NCI-H2107 (cell line): Measurements from ENCODE around the gene TERB1.
"Not testable (repeated sequence)": the region's sequence is repeated elsewhere in the genome, so short reads cannot be mapped to it uniquely, and the experiment has no call there.

Experiments used
- DNase-seq: peaks from one replicate; lab custom pipeline; 2025; lab: John Stamatoyannopoulos, UW

TERB1 gene

GRCh38 chr16:66830422-66831404 is 29.3 kb upstream of the TERB1 start, which contains the start of gene NAE1:
Gene NAE1, minus strand, starts transcription at chr16:66830976. Its CDS starts 77 bp downstream, at chr16:66830899.
- DNase-seq = peak; percentile 74

- DNase-seq = no peak
Measured at GRCh38 chr16:66824006-66824405, 22.6 kb upstream of the TERB1 start.

DNA sequence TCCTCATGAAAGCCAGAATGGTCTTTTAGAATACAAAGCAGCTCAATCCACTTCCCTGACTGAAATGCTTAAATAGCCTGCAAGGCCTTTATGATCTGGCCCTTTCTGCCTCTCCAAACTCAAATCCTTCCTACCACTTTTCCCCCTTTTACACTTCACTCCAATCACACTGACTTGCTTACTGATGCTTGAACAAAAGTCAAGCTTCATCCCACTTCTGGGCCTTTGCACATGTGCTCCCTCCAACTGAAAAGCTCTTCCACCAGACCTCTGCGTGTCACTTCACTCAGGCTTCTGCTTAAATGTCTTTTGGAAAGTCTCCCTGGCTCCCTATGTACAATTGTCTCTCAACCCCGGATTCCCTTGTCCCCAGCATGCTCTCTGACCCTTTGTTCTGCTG is 13.3 kb upstream of the TERB1 start:
- DNase-seq = no peak

DNA sequence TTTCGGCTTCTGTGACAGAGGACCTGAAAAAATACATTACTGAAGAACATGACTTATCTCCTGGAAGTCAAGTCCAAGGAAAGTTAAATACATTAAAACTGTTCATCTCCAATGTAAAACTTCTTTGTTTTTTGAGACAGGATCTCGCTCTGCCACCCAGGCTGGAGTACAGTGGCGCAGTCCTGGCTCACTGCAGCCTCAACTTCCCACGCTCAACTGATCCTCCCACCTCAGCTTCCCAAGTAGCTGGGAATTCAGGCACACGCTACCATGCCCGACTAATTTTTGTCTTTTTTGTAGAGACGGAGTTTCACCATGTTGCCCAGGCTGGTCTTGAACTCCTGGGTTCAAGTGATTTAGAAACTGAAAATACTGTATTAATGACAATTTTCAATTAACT is 9.7 kb upstream of the TERB1 start:
- DNase-seq = no peak

GRCh38 chr16:66810391-66810790 is 9.0 kb upstream of the TERB1 start:
- DNase-seq = no peak

- DNase-seq = no peak
Measured at GRCh38 chr16:66809765-66810164, 8.4 kb upstream of the TERB1 start.

DNA sequence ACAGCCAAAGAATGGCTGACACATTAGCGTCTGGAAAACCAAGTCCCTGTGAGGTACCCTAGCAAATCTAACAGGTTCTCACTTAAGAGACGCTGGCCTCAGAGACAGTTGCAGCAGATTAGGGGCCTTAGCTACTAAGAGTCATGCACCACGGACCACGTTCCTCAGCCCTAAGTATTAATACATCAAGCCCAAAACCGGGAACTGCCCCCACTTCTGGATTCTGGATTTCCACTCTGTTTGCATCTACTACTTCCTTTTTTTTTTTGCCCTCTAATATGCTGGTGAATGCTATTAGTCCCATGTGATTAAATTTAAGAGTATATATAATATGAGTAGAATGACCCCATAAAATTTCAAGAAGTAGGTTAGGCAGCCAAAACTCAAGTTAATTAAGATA is 775 bp upstream of the TERB1 start:
- no peak for DNase-seq

GRCh38 chr16:66800856-66801255 is 528 bp downstream of the TERB1 start:
- no peak for DNase-seq

- DNase-seq = no peak
Measured at GRCh38 chr16:66798161-66798560, 3.2 kb downstream of the TERB1 start.

- not testable (repeated sequence) for DNase-seq
Measured at GRCh38 chr16:66793984-66794383, 7.4 kb downstream of the TERB1 start.

- DNase-seq = no peak
Measured at GRCh38 chr16:66790130-66790733, 11.2 kb downstream of the TERB1 start.

DNA sequence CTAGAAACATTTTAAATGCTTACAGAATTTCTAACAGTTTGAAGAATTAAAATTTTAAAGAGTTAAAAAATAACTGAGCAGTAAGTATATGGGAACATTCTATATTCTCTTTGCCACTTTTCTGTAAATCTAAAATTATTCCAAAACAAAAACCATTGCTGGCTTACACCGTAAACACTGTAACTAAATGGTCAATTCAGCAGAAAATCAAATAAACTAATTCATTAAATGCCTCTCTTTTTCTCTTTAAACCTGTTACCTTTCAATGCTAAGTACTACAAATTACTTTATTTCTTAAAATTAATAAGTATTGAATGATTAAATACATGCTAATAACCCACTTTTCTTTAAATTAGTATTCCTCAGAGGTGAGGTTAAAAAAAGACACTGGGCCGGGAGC is 14.0 kb downstream of the TERB1 start:
- DNase-seq = no peak

GRCh38 chr16:66786551-66786950 is 14.8 kb downstream of the TERB1 start:
- DNase-seq = no peak

DNA sequence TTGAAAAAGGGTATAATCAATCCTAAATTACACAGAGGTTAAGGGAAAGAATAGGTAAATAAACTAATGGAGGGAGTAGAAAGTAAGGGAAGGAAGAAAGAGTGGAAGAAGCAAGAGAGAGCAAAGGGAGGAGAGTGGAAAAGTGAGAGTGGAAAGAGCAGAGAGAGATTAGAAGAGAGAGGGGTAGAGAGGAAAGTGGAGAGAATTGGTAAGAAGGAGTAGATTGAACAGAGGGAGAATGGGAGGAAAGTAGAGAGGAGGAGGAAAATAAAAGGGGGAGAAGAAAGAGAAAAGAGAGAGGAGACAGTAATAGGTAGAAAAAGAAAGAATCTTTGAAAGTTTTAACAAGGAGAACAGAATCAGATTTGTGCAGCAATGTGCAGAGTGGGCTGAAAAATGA is 24.9 kb downstream of the TERB1 start:
- DNase-seq = no peak

GRCh38 chr16:66774981-66775380 is 26.4 kb downstream of the TERB1 start:
- DNase-seq = no peak

DNA sequence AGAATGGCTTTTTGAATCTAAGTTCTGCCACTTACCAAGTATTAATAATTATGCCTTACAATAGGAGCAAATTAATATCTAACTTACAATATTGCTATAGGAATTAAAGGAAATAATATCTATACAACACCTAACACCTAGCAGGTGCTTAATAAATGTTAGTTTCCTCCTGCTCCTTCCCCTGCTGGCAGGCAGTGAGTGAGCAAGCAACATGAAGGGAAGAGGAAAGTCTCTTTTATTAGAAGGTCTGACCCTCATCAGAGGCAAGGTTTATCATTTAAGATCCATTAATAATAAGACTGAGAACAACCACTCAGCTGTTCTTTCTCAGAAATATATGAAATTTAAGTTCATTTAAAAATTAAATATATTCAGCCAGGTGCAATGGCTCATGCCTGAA is 43.3 kb downstream of the TERB1 start:
- DNase-seq = no peak

DNA sequence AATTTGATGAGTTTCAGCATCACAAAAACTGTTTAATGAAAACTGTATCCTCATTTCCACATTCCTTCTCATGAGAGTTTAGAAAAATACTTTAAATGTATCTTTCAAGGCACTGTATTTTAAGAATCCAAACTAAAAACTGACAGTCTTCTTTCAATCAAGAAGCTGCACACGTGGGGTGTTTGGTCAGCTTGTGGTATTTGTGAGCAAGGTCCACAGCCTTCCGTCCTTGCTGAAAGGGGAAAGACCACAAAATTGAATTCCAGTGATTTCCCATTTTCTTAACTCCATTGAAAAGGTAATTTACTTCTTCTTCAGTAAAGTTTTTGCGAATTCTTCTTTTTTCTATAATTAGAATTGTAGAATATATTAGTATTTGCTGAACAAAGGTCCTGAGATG is 46.6 kb downstream of the TERB1 start:
- DNase-seq = no peak

GRCh38 chr16:66754211-66754610 is 47.2 kb downstream of the TERB1 start:
- no peak for DNase-seq

DNA sequence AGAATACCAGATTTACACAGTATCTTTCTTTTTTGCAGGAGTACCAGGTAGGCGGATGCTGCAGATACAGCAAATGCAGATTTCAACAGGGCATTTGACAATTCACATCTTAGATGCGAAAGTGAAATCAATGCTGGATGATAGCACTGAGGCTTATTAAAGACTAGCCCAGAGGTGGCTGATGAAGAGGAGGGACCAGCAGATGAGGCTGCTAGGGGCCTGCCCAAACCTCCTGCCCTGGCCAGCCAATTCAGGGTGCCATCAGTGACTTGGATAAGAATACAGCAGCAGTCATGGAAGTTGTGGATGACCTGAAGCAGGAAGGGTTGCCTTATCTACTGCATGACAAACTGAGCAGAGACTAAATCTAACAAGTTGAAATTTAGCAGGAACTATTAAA is 48.4 kb downstream of the TERB1 start:
- DNase-seq = no peak

GRCh38 chr16:66752379-66752778 is 49.0 kb downstream of the TERB1 start:
- no peak for DNase-seq

DNA sequence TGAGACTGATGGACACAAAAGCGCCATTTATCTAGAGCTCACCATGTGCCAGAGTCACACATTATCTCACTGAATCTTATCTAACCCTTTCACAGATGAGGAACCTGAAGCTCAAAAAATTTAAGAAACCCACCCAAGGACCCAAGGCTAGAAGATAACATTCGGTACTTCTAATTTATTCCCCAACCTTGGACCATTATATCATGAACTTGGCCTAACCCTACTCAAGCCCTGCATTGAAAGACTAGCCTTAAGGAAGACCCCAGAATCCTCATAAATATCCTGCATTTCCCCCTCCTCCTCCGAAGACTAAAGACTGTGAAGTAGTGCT is 49.4 kb downstream of the TERB1 start:
- DNase-seq = no peak

DNA sequence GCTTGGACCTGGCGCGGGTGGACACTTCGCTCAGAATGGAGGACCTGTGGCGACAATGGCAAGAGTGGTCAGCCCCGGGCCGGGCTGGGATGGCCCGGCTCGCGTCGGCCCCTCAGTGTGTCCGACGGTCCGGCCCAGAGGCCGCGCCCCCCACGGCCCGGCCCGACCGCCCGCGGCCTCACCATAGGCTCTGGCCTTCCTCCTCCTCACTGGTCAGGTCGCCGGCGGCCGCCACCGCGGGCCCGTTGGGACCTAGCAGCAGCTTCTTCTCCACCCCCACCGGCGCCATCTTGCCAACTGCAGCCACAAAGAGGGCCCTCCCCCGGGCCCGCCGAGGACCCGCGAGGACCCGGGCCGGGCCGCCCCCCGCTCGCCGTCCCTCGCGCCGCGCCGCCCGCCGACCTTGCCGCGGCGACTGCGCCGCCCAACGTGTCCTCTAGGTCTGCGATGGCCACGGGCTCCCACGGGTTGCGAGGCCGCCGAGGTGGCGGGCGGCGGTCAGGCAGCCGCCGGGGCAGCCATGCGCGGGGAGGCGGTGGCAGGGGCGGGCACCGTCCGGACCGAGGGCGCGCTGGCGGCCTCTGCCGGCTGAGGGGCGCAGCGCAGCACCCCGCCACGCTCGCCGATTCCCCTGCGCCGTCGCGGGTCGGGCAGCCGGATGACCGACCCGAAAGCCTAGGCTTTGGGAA is 49.9 kb downstream of the TERB1 start, which contains the start of gene DYNC1LI2:
Gene DYNC1LI2, minus strand, starts transcription at position 307 of the 689 bp plus-strand sequence. Its CDS starts 18 bp downstream, at position 289.
- DNase-seq = peak; percentile 45

GRCh38 chr16:66751053-66751302 is 50.4 kb downstream of the TERB1 start:
- DNase-seq = no peak
